Osteoblast (primary cell): Measurements from ENCODE around the gene UQCC5. TPM values are rescaled to one million over a fixed set of nuclear protein-coding genes. Genes with fewer than 3 reads are reported as not detected.
"Not testable (repeated sequence)": the region's sequence is repeated elsewhere in the genome, so short reads cannot be mapped to it uniquely, and the experiment has no call there.

Experiments
- DNase-seq: peaks from one replicate; pipeline ENCODE4 v3.0.0; 2011; ENCODE audit warnings: low spot score, mixed read lengths; ENCODE audit not compliant: insufficient read length; ENCODE audit errors: missing footprints
- H2AFZ ChIP-seq: 2 replicates; pipeline ENCODE4 v1.6.0; 2011; ENCODE audit warnings: mild to moderate bottlenecking, low read length
- H3K27ac ChIP-seq: 2 replicates; pipeline ENCODE4 v1.5.1; 2011; ENCODE audit warnings: mild to moderate bottlenecking, low read depth, low read length, moderate library complexity
- H3K27me3 ChIP-seq: 2 replicates; pipeline ENCODE4 v1.6.0; 2012; ENCODE audit warnings: mild to moderate bottlenecking, control low read depth, inconsistent platforms, low read length, moderate library complexity; ENCODE audit not compliant: insufficient read depth
- H3K36me3 ChIP-seq: 2 replicates; pipeline ENCODE4 v1.5.1; 2011; ENCODE audit warnings: mild to moderate bottlenecking, low read length, control low read depth, moderate library complexity; ENCODE audit not compliant: insufficient read depth
- H3K4me1 ChIP-seq: 2 replicates; pipeline ENCODE4 v1.5.1; 2011; ENCODE audit warnings: mild to moderate bottlenecking, low read length, control low read depth, moderate library complexity; ENCODE audit not compliant: insufficient read depth
- H3K4me2 ChIP-seq: 2 replicates; pipeline ENCODE4 v1.6.0; 2011; ENCODE audit warnings: mild to moderate bottlenecking, low read length; ENCODE audit not compliant: insufficient read depth
- H3K4me3 ChIP-seq: fragments of 200-600 bp; sonication (generic); 3 replicates; pipeline ENCODE4 v1.5.1; 2012; ENCODE audit warnings: mild to moderate bottlenecking, low read length, inconsistent platforms; ENCODE audit not compliant: insufficient read depth
- H3K79me2 ChIP-seq: 2 replicates; pipeline ENCODE4 v1.6.0; 2012; ENCODE audit warnings: mild to moderate bottlenecking, low read length, control low read depth, inconsistent platforms; ENCODE audit not compliant: insufficient read depth
- H3K9me3 ChIP-seq: 2 replicates; pipeline ENCODE4 v1.5.1; 2011; ENCODE audit warnings: low read depth, low read length, control low read depth
- H4K20me1 ChIP-seq: 2 replicates; pipeline ENCODE4 v1.6.0; 2012; ENCODE audit warnings: mild to moderate bottlenecking, low read length, control low read depth; ENCODE audit not compliant: insufficient read depth
- total RNA-seq: library from RNA; depleted of rRNA; stranded (reverse); fragments of >200 nt; gene quantifications from 2 replicates; pipeline ENCODE4 v1.2.3, GENCODE V29; 2012
- TF ChIP-seq, protein P1 (sequence below): IDR thresholded peaks from 2 replicates; pipeline ENCODE4 v1.5.1; 2011; ENCODE audit warnings: mild to moderate bottlenecking, low read depth, low read length, moderate library complexity; ENCODE audit errors: extremely low read depth

Gene UQCC5
- total RNA-seq, 1 donor: 8.3 TPM

DNA sequence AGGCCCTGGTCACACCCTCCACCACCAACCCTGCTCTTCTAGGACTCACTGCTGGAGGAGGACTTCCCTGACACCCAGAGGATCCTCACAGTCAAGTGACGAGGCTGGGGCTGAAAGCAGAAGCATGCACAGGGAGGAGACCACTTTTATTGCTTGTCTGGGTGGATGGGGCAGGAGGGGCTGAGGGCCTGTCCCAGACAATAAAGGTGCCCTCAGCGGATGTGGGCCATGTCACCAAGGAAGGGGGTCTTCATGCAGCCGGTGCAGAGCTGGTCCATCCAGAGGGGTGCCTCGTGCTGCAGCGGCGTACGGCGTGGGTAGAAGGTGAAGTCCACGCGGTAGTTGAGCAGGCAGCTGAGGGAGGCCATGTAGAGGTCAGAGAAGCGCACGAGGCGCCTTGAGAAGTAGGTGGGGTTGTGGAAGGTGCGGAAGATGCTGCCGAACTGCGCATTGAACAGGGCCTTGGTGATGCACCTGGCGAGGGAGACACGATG, 12.1 kb upstream of the UQCC5 start:
- no peak overlapping the region for H2AFZ ChIP-seq
- DNase-seq: peak; percentile 82
- no peaks in the 10 kb centered on the region for H3K27me3 ChIP-seq
- no peak overlapping the region for H3K4me3 ChIP-seq
- H3K4me1 ChIP-seq: peaks cover 3% of the 10 kb centered on the region
- H3K27ac ChIP-seq: peak overlapping the region; percentile 24
- TF ChIP-seq, protein P1, sequence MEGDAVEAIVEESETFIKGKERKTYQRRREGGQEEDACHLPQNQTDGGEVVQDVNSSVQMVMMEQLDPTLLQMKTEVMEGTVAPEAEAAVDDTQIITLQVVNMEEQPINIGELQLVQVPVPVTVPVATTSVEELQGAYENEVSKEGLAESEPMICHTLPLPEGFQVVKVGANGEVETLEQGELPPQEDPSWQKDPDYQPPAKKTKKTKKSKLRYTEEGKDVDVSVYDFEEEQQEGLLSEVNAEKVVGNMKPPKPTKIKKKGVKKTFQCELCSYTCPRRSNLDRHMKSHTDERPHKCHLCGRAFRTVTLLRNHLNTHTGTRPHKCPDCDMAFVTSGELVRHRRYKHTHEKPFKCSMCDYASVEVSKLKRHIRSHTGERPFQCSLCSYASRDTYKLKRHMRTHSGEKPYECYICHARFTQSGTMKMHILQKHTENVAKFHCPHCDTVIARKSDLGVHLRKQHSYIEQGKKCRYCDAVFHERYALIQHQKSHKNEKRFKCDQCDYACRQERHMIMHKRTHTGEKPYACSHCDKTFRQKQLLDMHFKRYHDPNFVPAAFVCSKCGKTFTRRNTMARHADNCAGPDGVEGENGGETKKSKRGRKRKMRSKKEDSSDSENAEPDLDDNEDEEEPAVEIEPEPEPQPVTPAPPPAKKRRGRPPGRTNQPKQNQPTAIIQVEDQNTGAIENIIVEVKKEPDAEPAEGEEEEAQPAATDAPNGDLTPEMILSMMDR: no peak
- peaks cover 5% of the 10 kb centered on the region for H3K79me2 ChIP-seq
- peaks cover 44% of the 10 kb centered on the region for H3K36me3 ChIP-seq
- no peak overlapping the region for H3K4me2 ChIP-seq
- H4K20me1 ChIP-seq: peaks cover 12% of the 10 kb centered on the region
- no peaks in the 10 kb centered on the region for H3K9me3 ChIP-seq

- H3K4me1 ChIP-seq: peaks cover 6% of the 10 kb centered on the region
- no peak overlapping the region for H3K27ac ChIP-seq
- peaks cover 49% of the 10 kb centered on the region for H3K36me3 ChIP-seq
- DNase-seq: peak; percentile 87
- no peak overlapping the region for H2AFZ ChIP-seq
- no peak overlapping the region for H3K4me3 ChIP-seq
- no peak overlapping the region for H3K4me2 ChIP-seq
- TF ChIP-seq, protein P1: no peak
- no peaks in the 10 kb centered on the region for H3K9me3 ChIP-seq
- peaks cover 19% of the 10 kb centered on the region for H4K20me1 ChIP-seq
- peaks cover 12% of the 10 kb centered on the region for H3K79me2 ChIP-seq
- no peaks in the 10 kb centered on the region for H3K27me3 ChIP-seq
Observed at GRCh38 chr3:52524752-52525679, 11.4 kb upstream of the UQCC5 start.

DNA sequence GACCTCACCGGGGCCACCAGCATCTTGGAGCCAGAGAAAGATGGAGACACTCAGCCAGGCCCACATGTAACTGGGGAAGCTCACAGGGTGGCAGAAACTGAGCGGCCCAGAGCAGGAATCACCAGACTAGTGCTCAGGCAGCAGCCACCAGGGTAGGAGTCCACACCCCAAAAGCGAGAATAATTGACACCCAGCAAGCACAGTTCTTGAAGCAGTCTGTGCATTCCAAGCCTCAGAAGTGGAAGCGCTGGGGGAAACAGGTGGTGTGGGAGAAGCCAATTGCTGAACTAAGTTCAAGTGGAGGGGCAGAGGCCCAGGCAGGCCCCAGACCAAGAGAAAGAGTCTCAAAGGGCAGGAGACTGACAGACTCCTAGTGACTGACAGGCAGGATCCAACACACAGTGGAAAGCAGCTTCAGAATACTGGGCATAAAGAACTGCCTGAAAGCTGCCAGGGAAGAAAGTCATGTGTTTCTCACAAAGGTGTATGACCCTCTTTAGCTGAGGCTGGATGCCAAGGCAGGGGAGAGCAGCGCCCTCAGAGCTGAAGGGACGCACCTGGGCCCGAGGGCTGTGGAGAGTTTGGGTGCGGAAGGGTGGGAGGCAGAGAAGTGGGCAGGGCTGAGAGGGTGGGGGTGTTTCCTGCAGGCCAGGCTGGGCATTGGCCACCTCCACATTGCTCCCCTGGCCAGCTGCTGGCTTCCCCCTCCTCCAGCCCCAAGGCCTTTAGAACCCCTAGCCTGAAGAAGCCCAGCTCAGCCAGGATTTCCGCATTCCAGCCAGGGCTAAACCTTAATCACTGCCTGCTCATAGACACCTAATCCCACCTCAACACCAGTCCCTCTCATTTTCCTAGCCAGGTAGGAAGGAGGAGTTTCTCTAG, 10.5 kb upstream of the UQCC5 start:
- DNase-seq: peak; percentile 83
- Histone ChIP-seq H3K4me3 (no peak overlapping the region), H3K9me3 (no peaks in the 10 kb centered on the region), H3K36me3 (peaks cover 49% of the 10 kb centered on the region), H2AFZ (no peak overlapping the region), H3K27ac (no peak overlapping the region), H4K20me1 (peaks cover 26% of the 10 kb centered on the region), H3K79me2 (peaks cover 21% of the 10 kb centered on the region), H3K27me3 (no peaks in the 10 kb centered on the region), H3K4me2 (no peak overlapping the region), H3K4me1 (peaks cover 13% of the 10 kb centered on the region)
- TF ChIP-seq, protein P1: no peak

GRCh38 chr3:52526671-52527038, 9.8 kb upstream of the UQCC5 start:
- Histone ChIP-seq H4K20me1 (peaks cover 32% of the 10 kb centered on the region), H3K36me3 (peaks cover 49% of the 10 kb centered on the region), H3K4me1 (peaks cover 16% of the 10 kb centered on the region), H3K79me2 (peaks cover 28% of the 10 kb centered on the region)
- H3K9me3 ChIP-seq, H2AFZ ChIP-seq, H3K27ac ChIP-seq, H3K4me2 ChIP-seq, DNase-seq, H3K27me3 ChIP-seq, H3K4me3 ChIP-seq: not testable (repeated sequence)
